AG10803 (cell line): ENCODE measurements around the gene RERE.

ENCODE experiments used
- DNase-seq: peaks from one replicate; pipeline ENCODE4 v3.0.0; 2010; ENCODE audit warnings: low read depth
- H3K4me3 ChIP-seq: 2 replicates; pipeline ENCODE4 v1.5.1; 2011; ENCODE audit warnings: mild to moderate bottlenecking, low read length, control low read depth
- TF ChIP-seq, protein P1 (sequence below): conservative IDR thresholded peaks from 2 replicates; pipeline ENCODE4 v1.5.1; 2011; ENCODE audit warnings: mild to moderate bottlenecking, low read length, control low read depth, inconsistent platforms

Gene RERE

GRCh38 chr1:8574985-8575384 is 242.5 kb downstream of the RERE start:
- DNase-seq, result no peak
- no peak overlapping the region for H3K4me3 ChIP-seq
- TF ChIP-seq, protein P1, sequence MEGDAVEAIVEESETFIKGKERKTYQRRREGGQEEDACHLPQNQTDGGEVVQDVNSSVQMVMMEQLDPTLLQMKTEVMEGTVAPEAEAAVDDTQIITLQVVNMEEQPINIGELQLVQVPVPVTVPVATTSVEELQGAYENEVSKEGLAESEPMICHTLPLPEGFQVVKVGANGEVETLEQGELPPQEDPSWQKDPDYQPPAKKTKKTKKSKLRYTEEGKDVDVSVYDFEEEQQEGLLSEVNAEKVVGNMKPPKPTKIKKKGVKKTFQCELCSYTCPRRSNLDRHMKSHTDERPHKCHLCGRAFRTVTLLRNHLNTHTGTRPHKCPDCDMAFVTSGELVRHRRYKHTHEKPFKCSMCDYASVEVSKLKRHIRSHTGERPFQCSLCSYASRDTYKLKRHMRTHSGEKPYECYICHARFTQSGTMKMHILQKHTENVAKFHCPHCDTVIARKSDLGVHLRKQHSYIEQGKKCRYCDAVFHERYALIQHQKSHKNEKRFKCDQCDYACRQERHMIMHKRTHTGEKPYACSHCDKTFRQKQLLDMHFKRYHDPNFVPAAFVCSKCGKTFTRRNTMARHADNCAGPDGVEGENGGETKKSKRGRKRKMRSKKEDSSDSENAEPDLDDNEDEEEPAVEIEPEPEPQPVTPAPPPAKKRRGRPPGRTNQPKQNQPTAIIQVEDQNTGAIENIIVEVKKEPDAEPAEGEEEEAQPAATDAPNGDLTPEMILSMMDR, result no peak

DNA sequence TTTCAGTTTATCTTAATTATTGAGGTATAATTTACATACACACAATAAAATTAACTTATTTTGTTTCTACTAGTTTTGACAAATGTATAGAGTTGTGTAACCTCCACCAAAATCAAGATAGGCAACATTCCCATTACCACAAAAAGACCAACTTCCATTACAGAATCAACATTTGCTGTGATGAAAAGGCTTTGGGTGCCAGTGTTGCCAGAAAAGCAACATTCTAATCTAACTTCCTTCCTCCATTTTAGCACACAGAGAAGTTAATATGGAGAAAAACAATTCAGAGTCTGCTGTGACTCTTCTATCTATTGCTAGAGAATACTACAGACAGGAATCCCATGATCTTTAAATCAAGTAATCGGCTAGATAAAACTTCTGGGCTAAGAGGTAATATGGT is 245.3 kb downstream of the RERE start:
- H3K4me3 ChIP-seq, result no peak overlapping the region
- TF ChIP-seq, protein P1, result no peak
- DNase-seq, result no peak

DNA sequence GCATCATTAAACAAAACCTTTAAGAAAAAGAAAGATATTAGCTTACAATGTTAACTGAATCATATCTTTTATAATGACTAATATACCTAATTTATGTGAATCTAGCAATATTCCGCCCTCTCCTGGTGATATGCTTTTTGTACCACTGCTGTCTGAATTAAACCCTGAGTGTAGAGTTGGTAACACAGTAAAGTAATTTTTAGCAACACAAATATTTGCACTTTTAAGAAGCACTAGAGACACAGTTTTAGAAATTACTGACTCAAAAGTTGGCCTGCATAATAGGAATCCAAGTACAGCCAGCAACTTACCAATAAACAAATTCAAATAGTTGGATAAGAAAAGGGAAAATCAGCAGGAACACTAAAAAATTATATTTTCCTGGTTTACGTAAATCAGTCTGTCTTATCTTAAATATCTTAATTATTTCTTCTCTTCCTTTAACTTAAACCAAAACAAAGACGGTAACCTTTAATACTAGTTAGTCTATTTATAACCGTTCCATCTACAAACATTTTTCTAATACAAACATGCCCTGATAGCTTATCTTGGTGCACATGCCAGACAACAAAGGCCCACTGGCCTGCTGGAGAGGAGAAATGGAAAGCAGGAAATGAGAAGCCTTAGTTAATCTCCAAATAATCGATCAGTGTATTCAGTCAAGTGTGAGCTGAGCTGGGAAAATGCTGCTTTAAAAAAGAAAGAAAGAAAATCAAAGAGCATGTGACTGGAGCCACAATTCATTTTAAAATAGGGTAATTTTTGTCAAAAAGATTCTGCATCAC is 246.0 kb downstream of the RERE start:
- peak; percentile 45 for DNase-seq
- H3K4me3 ChIP-seq, result no peak overlapping the region

DNA sequence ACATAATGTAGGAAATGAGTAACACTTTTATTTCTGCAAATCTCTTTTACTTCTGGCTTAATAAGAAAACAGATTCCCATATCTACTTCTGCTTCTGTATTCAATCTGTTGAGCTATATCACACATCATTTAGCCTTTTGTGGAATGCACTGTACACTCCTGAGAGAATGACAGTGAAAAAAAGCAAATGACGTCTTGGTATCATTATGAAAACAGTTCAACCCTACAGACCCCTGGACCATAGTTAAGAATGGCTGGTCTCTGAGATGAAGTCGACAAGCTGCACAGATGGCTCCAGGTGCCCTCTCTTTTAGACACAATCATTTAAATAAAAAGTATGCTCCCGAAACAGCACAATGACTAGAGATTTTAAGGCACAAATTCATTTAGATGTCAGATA is 247.0 kb downstream of the RERE start:
- no peak for DNase-seq
- H3K4me3 ChIP-seq, result no peak overlapping the region
- TF ChIP-seq, protein P1, result no peak

More for the DNA sequence above, 246.0 kb downstream of the RERE start:
- TF ChIP-seq, protein P1, result peak; percentile 62

DNA sequence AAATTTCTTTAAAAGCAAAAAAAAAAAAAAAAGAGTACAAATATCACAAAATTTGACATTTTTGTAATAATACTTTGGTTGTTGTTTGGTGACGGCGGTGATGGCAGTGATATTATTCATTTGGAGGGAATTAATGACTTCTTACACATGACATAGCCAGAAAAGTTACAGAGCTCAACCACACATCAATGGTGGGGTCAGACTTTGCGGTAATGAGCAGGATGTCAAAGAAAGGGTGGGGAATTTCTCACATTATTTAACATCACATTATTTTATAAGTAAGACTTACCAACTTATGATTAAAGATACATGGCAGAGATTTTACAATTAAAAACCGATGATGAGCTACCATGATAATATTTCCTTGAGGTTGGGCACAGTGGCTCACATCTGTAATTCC is 248.2 kb downstream of the RERE start:
- TF ChIP-seq, protein P1, result no peak
- no peak for DNase-seq
- no peak overlapping the region for H3K4me3 ChIP-seq

DNA sequence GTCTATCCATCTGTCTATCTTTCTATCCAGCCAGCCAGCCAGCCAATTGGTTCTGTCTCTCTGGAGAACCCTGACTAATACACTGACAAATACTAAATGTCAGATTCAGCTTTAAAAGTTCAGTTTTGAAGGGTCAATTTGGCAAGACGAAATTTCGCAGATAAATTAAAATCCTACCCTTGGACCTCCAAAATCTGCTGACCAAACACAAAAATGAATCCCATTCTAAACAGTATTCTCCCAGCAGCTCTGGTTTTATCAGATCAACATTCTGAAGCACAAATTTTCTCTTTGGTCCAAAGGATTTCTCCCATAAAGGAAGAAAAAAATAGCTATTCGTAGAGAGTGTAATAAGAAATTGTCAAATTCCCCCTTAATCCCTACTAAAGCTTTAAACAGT is 248.6 kb downstream of the RERE start:
- H3K4me3 ChIP-seq, result no peak overlapping the region
- TF ChIP-seq, protein P1, result no peak
- no peak for DNase-seq

GRCh38 chr1:8567146-8567545 is 250.3 kb downstream of the RERE start:
- no peak for DNase-seq
- H3K4me3 ChIP-seq, result no peak overlapping the region
- TF ChIP-seq, protein P1, result no peak
